Thyroid gland (tissue), 4 donors: ENCODE measurements around the gene SLC35B3.
"Not testable (repeated sequence)": the region's sequence is repeated elsewhere in the genome, so short reads cannot be mapped to it uniquely, and the experiment has no call there.

Source experiments
- CTCF ChIP-seq, 6 experiments: fragments of 200-600 bp in 3 of 6; fragments of 450-650 bp in 3 of 6; sonication (generic) in 3 of 6; IDR thresholded peaks; one replicate each; pipeline ENCODE4 v1.5.1; 2016 to 2019; ENCODE audit warnings: antibody characterized with exemption in 6 of 6, mild to moderate bottlenecking in 2 of 6, inconsistent platforms in 1 of 6, moderate library complexity in 1 of 6
- POLR2A ChIP-seq, 2 donors: fragments of 450-650 bp; IDR thresholded peaks; one replicate each; pipeline ENCODE4 v1.6.1; 2017; ENCODE audit warnings: antibody characterized with exemption in 2 of 2, mild to moderate bottlenecking in 2 of 2, moderate library complexity in 1 of 2

GRCh38 chr6:8426544-8426943, 8.8 kb downstream of the SLC35B3 start:
- not testable (repeated sequence) for TF ChIP-seq CTCF, POLR2A (IDR thresholded peaks at IDR 0.05)
